ENCODE results near the gene APBB2.

DNA sequence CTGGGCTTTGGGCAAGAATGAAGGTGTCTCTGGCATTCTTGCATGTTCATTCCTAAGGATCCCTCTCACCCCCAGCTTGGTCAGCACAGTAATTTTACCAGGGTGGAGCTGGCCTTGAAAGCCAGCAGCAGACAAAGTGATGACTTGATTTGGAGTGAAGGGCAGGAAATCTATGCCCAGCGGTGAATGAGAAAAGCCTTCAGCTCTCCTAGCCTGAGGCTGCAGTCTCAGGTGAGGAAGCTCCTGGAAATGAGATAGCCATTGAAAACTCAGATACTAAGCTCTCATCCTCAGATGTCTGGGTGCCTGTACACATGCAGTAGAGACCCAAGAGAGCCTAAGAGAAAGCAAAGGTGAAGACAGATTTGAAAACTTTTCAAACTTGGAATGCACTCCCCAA lies 31.6 kb upstream of the APBB2 start:
- TF ChIP-seq, protein P1, sequence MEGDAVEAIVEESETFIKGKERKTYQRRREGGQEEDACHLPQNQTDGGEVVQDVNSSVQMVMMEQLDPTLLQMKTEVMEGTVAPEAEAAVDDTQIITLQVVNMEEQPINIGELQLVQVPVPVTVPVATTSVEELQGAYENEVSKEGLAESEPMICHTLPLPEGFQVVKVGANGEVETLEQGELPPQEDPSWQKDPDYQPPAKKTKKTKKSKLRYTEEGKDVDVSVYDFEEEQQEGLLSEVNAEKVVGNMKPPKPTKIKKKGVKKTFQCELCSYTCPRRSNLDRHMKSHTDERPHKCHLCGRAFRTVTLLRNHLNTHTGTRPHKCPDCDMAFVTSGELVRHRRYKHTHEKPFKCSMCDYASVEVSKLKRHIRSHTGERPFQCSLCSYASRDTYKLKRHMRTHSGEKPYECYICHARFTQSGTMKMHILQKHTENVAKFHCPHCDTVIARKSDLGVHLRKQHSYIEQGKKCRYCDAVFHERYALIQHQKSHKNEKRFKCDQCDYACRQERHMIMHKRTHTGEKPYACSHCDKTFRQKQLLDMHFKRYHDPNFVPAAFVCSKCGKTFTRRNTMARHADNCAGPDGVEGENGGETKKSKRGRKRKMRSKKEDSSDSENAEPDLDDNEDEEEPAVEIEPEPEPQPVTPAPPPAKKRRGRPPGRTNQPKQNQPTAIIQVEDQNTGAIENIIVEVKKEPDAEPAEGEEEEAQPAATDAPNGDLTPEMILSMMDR (conservative IDR thresholded peaks at IDR 0.05) = no peak
- no peak for TF ChIP-seq ZFX (IDR thresholded peaks at IDR 0.05)
